CD4-positive, alpha-beta T cell treated with Interferon gamma for 1 hour (primary cell): ENCODE measurements around the gene ATRAID.

Experiments
- DNase-seq: peaks from one replicate; pipeline ENCODE4 v3.0.0-alpha.2; 2020

ATRAID gene

GRCh38 chr2:27251766-27252165, 39.9 kb downstream of the ATRAID start:
- DNase-seq, result no peak

GRCh38 chr2:27255187-27255586, 43.3 kb downstream of the ATRAID start:
- DNase-seq, result no peak

GRCh38 chr2:27255660-27256059, 43.8 kb downstream of the ATRAID start:
- DNase-seq, result no peak

GRCh38 chr2:27256855-27257454, 45.1 kb downstream of the ATRAID start:
- DNase-seq, result no peak

GRCh38 chr2:27258051-27258450, 46.2 kb downstream of the ATRAID start:
- no peak for DNase-seq

- no peak for DNase-seq
Measured at GRCh38 chr2:27261241-27261925, 49.5 kb downstream of the ATRAID start.

- DNase-seq, result no peak
Measured at GRCh38 chr2:27261926-27262298, 50.1 kb downstream of the ATRAID start.

GRCh38 chr2:27262379-27263286, 50.8 kb downstream of the ATRAID start, which contains the start of gene SLC30A3:
TSS of gene SLC30A3 (minus strand) at chr2:27263047. CDS start at chr2:27262906, 141 bp downstream.
- DNase-seq, result peak; percentile 74

GRCh38 chr2:27263287-27264252, 51.7 kb downstream of the ATRAID start:
- no peak for DNase-seq

- DNase-seq, result no peak
Measured at GRCh38 chr2:27264253-27264752, 52.5 kb downstream of the ATRAID start.

- DNase-seq, result peak; percentile 76
Measured at GRCh38 chr2:27264753-27265535, 53.1 kb downstream of the ATRAID start.

- no peak for DNase-seq
Measured at GRCh38 chr2:27265536-27265870, 53.7 kb downstream of the ATRAID start.
